H1 (cell line): ENCODE data around the gene FAM200B. TPM values are rescaled to one million over a fixed set of nuclear protein-coding genes. Genes with fewer than 3 reads are reported as not detected.

ENCODE experiments used
- CTCF ChIA-PET: fragments of 300-600 bp; sonication (Branson Sonifier 250); formaldehyde crosslinking; loops from one replicate; lab custom pipeline; 2021; ENCODE audit not compliant: partially characterized antibody; lab: Charles Lee
- POLR2A ChIA-PET: fragments of 300-600 bp; sonication (Branson Sonifier 250); formaldehyde crosslinking; loops from one replicate; lab custom pipeline; 2021; ENCODE audit warnings: inconsistent platforms; ENCODE audit not compliant: partially characterized antibody; lab: Charles Lee
- DNase-seq, 2 experiments: peaks; one replicate each; pipeline versions ENCODE4 v3.0.0 to v3.0.0-alpha.2; 2010 to 2022; ENCODE audit warnings: low spot score in 2 of 2, low read depth in 1 of 2, mixed read lengths in 1 of 2
- FAIRE-seq: peaks from 2 replicates; lab custom pipeline; 2011; peaks lifted over from hg19 to GRCh38; lab: Jason Lieb, UNC
- H2AFZ ChIP-seq: 2 replicates; pipeline ENCODE4 v1.8.1; 2012; ENCODE audit warnings: low read length, inconsistent platforms
- H2AK5ac ChIP-seq: 2 replicates; pipeline ENCODE4 v1.6.1; 2013; ENCODE audit warnings: low read depth, low read length
- H2BK120ac ChIP-seq: replicated peaks from 2 replicates; pipeline ENCODE3; 2013; ENCODE audit warnings: low read depth, low read length, inconsistent platforms
- H2BK12ac ChIP-seq: 2 replicates; pipeline ENCODE4 v1.6.1; 2013; ENCODE audit warnings: low read depth, low read length
- H2BK15ac ChIP-seq: 2 replicates; pipeline ENCODE4 v1.6.1; 2013; ENCODE audit warnings: low read length
- H2BK20ac ChIP-seq: 2 replicates; pipeline ENCODE4 v1.6.1; 2013; ENCODE audit warnings: low read length
- H2BK5ac ChIP-seq: 2 replicates; pipeline ENCODE4 v1.6.1; 2013; ENCODE audit warnings: low read depth, low read length
- H3K14ac ChIP-seq: 2 replicates; pipeline ENCODE4 v1.6.1; 2013; ENCODE audit warnings: inconsistent platforms; ENCODE audit not compliant: insufficient read length
- H3K18ac ChIP-seq: 2 replicates; pipeline ENCODE4 v1.6.1; 2013; ENCODE audit warnings: low read length; ENCODE audit errors: extremely low read depth
- H3K23ac ChIP-seq: 2 replicates; pipeline ENCODE4 v1.6.1; 2013; ENCODE audit warnings: inconsistent platforms; ENCODE audit not compliant: insufficient read length
- H3K23me2 ChIP-seq: 2 replicates; pipeline ENCODE4 v1.6.1; 2013; ENCODE audit warnings: low read depth, low read length
- H3K27ac ChIP-seq: 2 replicates; pipeline ENCODE4 v1.6.1; 2011; ENCODE audit warnings: low read depth, low read length, inconsistent platforms
- H3K27me3 ChIP-seq, 4 experiments: replicated peaks in 1 of 4; 1 replicate in 1 of 4; 2 replicates in 3 of 4; pipeline versions ENCODE4 v1.6.1 to v1.8.1; 2011 to 2013; ENCODE audit warnings: low read length in 3 of 4, mild to moderate bottlenecking in 3 of 4, inconsistent platforms in 2 of 4, mixed read lengths in 2 of 4, moderate library complexity in 1 of 4; ENCODE audit not compliant: control insufficient read depth in 3 of 4, insufficient read depth in 3 of 4; ENCODE audit errors: extremely low read depth in 1 of 4
- H3K36me3 ChIP-seq, 4 experiments: 2 replicates each; pipeline versions ENCODE4 v1.6.1 to v1.8.1; 2011 to 2013; ENCODE audit warnings: mild to moderate bottlenecking in 4 of 4, low read length in 3 of 4, moderate library complexity in 2 of 4, control low read depth in 1 of 4, inconsistent platforms in 1 of 4; ENCODE audit not compliant: insufficient read depth in 4 of 4, control insufficient read depth in 2 of 4
- H3K4ac ChIP-seq: replicated peaks from 2 replicates; pipeline ENCODE3; 2013; ENCODE audit warnings: low read length, low read depth, mixed read lengths, inconsistent platforms; ENCODE audit not compliant: insufficient read length
- H3K4me1 ChIP-seq, 4 experiments: replicated peaks in 1 of 4; 1 replicate in 1 of 4; 2 replicates in 3 of 4; pipeline versions ENCODE4 v1.6.1 to v1.8.1; 2011 to 2013; ENCODE audit warnings: low read length in 3 of 4, inconsistent platforms in 2 of 4, mixed read lengths in 1 of 4; ENCODE audit not compliant: insufficient read depth in 4 of 4, control insufficient read depth in 3 of 4
- H3K4me2 ChIP-seq, 2 experiments: 2 replicates each; pipeline versions ENCODE4 v1.6.1 to v1.8.1; 2011 to 2013; ENCODE audit warnings: low read depth in 2 of 2, low read length in 2 of 2, control low read depth in 1 of 2, inconsistent platforms in 1 of 2, mild to moderate bottlenecking in 1 of 2; ENCODE audit not compliant: insufficient read depth in 1 of 2
- H3K4me3 ChIP-seq, 4 experiments: fragments of 200-600, 300-600 bp in 1 of 4; sonication (generic), shearing (Covaris generic), sonication (Bioruptor Twin) in 1 of 4; 2 replicates each; pipeline versions ENCODE4 v1.5.1 to v1.8.1; 2011 to 2016; ENCODE audit warnings: low read length in 4 of 4, low read depth in 3 of 4, control low read depth in 2 of 4, inconsistent platforms in 2 of 4, mild to moderate bottlenecking in 2 of 4, mixed read lengths in 1 of 4, moderate library complexity in 1 of 4; ENCODE audit not compliant: insufficient read depth in 2 of 4; ENCODE audit errors: extremely low read depth in 1 of 4
- H3K56ac ChIP-seq: replicated peaks from 2 replicates; pipeline ENCODE3; 2013; ENCODE audit warnings: low read depth, mild to moderate bottlenecking, mixed read lengths, low read length, inconsistent platforms; ENCODE audit not compliant: insufficient read length
- H3K79me1 ChIP-seq: 2 replicates; pipeline ENCODE4 v1.6.1; 2013; ENCODE audit warnings: low read depth, low read length, control low read depth
- H3K79me2 ChIP-seq, 2 experiments: 2 replicates each; pipeline versions ENCODE4 v1.6.1 to v1.8.1; 2012 to 2013; ENCODE audit warnings: low read length in 2 of 2, mild to moderate bottlenecking in 2 of 2, inconsistent platforms in 1 of 2; ENCODE audit not compliant: insufficient read depth in 2 of 2, control insufficient read depth in 1 of 2
- H3K9ac ChIP-seq, 4 experiments: replicated peaks in 1 of 4; 1 replicate in 1 of 4; 2 replicates in 3 of 4; pipeline versions ENCODE4 v1.6.1 to v1.8.1; 2011 to 2013; ENCODE audit warnings: low read depth in 3 of 4, low read length in 3 of 4, control low read depth in 2 of 4, mild to moderate bottlenecking in 2 of 4, moderate library complexity in 2 of 4, inconsistent platforms in 1 of 4; ENCODE audit errors: extremely low read depth in 1 of 4
- H3K9me3 ChIP-seq, 2 experiments: 2 replicates each; pipeline versions ENCODE4 v1.6.1 to v1.8.1; 2012 to 2013; ENCODE audit warnings: mild to moderate bottlenecking in 2 of 2, moderate library complexity in 2 of 2, control low read depth in 1 of 2, inconsistent platforms in 1 of 2, low read depth in 1 of 2, low read length in 1 of 2, mixed read lengths in 1 of 2; ENCODE audit not compliant: insufficient read depth in 2 of 2
- H4K20me1 ChIP-seq, 2 experiments: replicated peaks in 1 of 2; 2 replicates each; pipeline versions ENCODE3 to v1.8.1; 2011 to 2013; ENCODE audit warnings: inconsistent platforms in 2 of 2, low read length in 2 of 2, mild to moderate bottlenecking in 1 of 2; ENCODE audit not compliant: insufficient read depth in 2 of 2, control insufficient read depth in 1 of 2
- H4K5ac ChIP-seq: 2 replicates; pipeline ENCODE4 v1.6.1; 2013; ENCODE audit warnings: low read length, low read depth, mixed read lengths, inconsistent platforms; ENCODE audit not compliant: insufficient read length
- H4K8ac ChIP-seq: 2 replicates; pipeline ENCODE4 v1.8.0; 2013; ENCODE audit warnings: mild to moderate bottlenecking, moderate library complexity, low read length, inconsistent platforms; ENCODE audit not compliant: insufficient read depth; ENCODE audit errors: extremely low read depth
- H4K91ac ChIP-seq: replicated peaks from 2 replicates; pipeline ENCODE3; 2013; ENCODE audit warnings: low read length, mixed read lengths, inconsistent platforms; ENCODE audit not compliant: insufficient read length
- CHD2 ChIP-seq: IDR thresholded peaks from 2 replicates; pipeline ENCODE4 v1.6.1; 2012; ENCODE audit warnings: low read length, improper control_type of control experiment
- CREB1 ChIP-seq: IDR thresholded peaks from 2 replicates; pipeline ENCODE4 v1.6.1; 2012; ENCODE audit warnings: inconsistent platforms
- JUN ChIP-seq: IDR thresholded peaks from 2 replicates; pipeline ENCODE4 v1.6.1; 2011; ENCODE audit warnings: low read depth, mild to moderate bottlenecking, improper control_type of control experiment, low read length
- MAFK ChIP-seq: IDR thresholded peaks from 2 replicates; pipeline ENCODE4 v1.6.1; 2012; ENCODE audit warnings: low read depth, mild to moderate bottlenecking, improper control_type of control experiment, low read length
- SIN3A ChIP-seq, 2 experiments: IDR thresholded peaks in 1 of 2; conservative IDR thresholded peaks in 1 of 2; 2 replicates each; pipeline ENCODE4 v1.6.1; 2011 to 2012; ENCODE audit warnings: low read length in 2 of 2, improper control_type of control experiment in 1 of 2, low read depth in 1 of 2, mild to moderate bottlenecking in 1 of 2
- WGBS, 2 experiments: shearing (Covaris generic) in 1 of 2; methylation state at CpG; one replicate each; pipeline versions ENCODE4 v1.1.6 to v1.1.7; 2013 to 2015; ENCODE audit warnings: low lambda C conversion rate in 2 of 2, mixed read lengths in 2 of 2, inconsistent platforms in 1 of 2, low coverage in 1 of 2, missing lambda C conversion rate in 1 of 2; ENCODE audit not compliant: insufficient replicate concordance in 2 of 2, insufficient coverage in 1 of 2, insufficient read length in 1 of 2; ENCODE audit errors: extremely low coverage in 1 of 2, missing lambda C conversion rate in 1 of 2; 5-methylcytosine and 5-hydroxymethylcytosine counted together
- polyA plus RNA-seq, 7 experiments: library from polyadenylated mRNA; depleted of rRNA in 3 of 7; stranded (reverse) in 5 of 7; unstranded in 2 of 7; fragments of >200 nt in 5 of 7; fragments of 200-250 nt in 2 of 7; gene quantifications; 1 replicate in 5 of 7; 2 replicates in 1 of 7; 4 replicates in 1 of 7; pipeline versions ENCODE4 v1.2.1 to v1.2.3, GENCODE V29; 2011 to 2013; ENCODE audit warnings: missing spikeins in 2 of 7, mixed read lengths in 2 of 7
- total RNA-seq: library from RNA; stranded (reverse); fragmentation: NEBNext Ultra II Directional; extraction: Animal tissue kit (Norgen Biotek cat#: 25700); gene quantifications from 2 replicates; pipeline ENCODE4 v1.2.1, GENCODE V29; 2021

The FAM200B gene
- total and polyA plus RNA-seq, 2 of the 8 experiments (the other 6 are each of a cell fraction or from before 2014, with no cell fraction given): 10.7 to 23.7 TPM

- FAIRE-seq: no peak
- DNase-seq: no peak
- H2AFZ ChIP-seq: no peak overlapping the region
Measured at GRCh38 chr4:15653864-15654592, 27.6 kb upstream of the FAM200B start.

More at GRCh38 chr4:15653864-15654592, 27.6 kb upstream of the FAM200B start:
- Histone ChIP-seq H3K23ac (peak overlapping the region; percentile 77), H2BK15ac (no peak overlapping the region), H3K79me1 (no peaks in the 10 kb centered on the region), H4K20me1 (no peaks in the 10 kb centered on the region), H3K4me2 (peak overlapping the region; percentile 84 to 95), H3K56ac (peak overlapping the region; percentile 52), H2BK12ac (no peak overlapping the region), H3K9me3 (no peaks in the 10 kb centered on the region), H4K5ac (peak overlapping the region; percentile 28), H4K91ac (no peak overlapping the region), H3K79me2 (peaks cover 0 to 52% of the 10 kb centered on the region in 2 experiments; a peak in 2 of 4 replicates), H3K23me2 (peaks cover 7% of the 10 kb centered on the region), H3K14ac (no peak overlapping the region), H2BK20ac (no peak overlapping the region), H3K9ac (peak overlapping the region; percentile 59 to 99 (median 78)), H3K36me3 (no peaks in the 10 kb centered on the region; a peak in 1 of 8 replicates), H2BK5ac (no peak overlapping the region), H2BK120ac (no peak overlapping the region), H3K27me3 (no peaks in the 10 kb centered on the region), H3K18ac (no peak overlapping the region), H3K4ac (peak overlapping the region; percentile 69), H3K4me1 (peaks cover 2 to 11% (median 5%) of the 10 kb centered on the region in 4 experiments; a peak in 5 of 7 replicates), H3K27ac (peak overlapping the region; percentile 76), H4K8ac (no peak overlapping the region), H3K4me3 (peak overlapping the region; percentile 82 to 88 (median 86)), H2AK5ac (no peak overlapping the region)
- 9% methylated on average over 7 of the region's 7 CpGs; no CpG with 5 or more reads in 1 of the 2 experiments for WGBS, 2 experiments
- POLR2A ChIA-PET: interaction anchor here (0.6 to 6.9 kb wide), 13 partner anchors 11 to 185 kb away, joined by 3 to 64 read pairs (median 5); partner anchors contain the start of genes CC2D2A and FAM200B
- no peak for TF ChIP-seq CREB1
- no peak for TF ChIP-seq JUN
- TF ChIP-seq CHD2: no peak
- 0 out of 4 replicates have a peak, but pooled peaks of 1 of the 2 experiments have one; percentile 22 for TF ChIP-seq SIN3A (conservative IDR thresholded peaks at IDR 0.05 in 1 of 2, IDR thresholded peaks at IDR 0.05 in 1 of 2; ENCODE audit: low read depth in 1 of 2, low read length in 2 of 2)
- no peak for TF ChIP-seq MAFK
- CTCF ChIA-PET: interaction anchor here (1.0 to 2.4 kb wide), 8 partner anchors 9 to 302 kb away, joined by 3 to 7 read pairs (median 4); no protein-coding TSS in a partner anchor
